IMR-90 (cell line): ENCODE measurements around the gene NFIX. TPM values are rescaled to one million over a fixed set of nuclear protein-coding genes. Genes with fewer than 3 reads are reported as not detected.

Experiments
- ATAC-seq: fragments of 200-7000 bp; cut with Tn5 transposase; 2 replicates; pipeline ENCODE4 v1.9.1; 2020; ENCODE audit warnings: low read depth, mild to moderate bottlenecking, moderate library complexity
- BruUV-seq: library from RNA; stranded (reverse); fragments of 400-500 nt; replicated peaks from 2 replicates; lab custom pipeline; 2021; lab: Mats Ljungman, UMichigan
- CTCF ChIA-PET: fragments of 300-600 bp; formaldehyde crosslinking; extraction: SDS; loops from one replicate; lab custom pipeline; 2021; ENCODE audit warnings: antibody characterized with exemption; lab: Yijun Ruan, JAX
- POLR2A ChIA-PET: fragments of 300-600 bp; sonication (Branson Sonifier 250); formaldehyde crosslinking; loops from one replicate; lab custom pipeline; 2022; ENCODE audit warnings: antibody characterized with exemption; ENCODE audit not compliant: unreplicated experiment; lab: Charles Lee
- DNase-seq: peaks from one replicate; pipeline ENCODE4 v3.0.0; 2013
- H2AFZ ChIP-seq: replicated peaks from 2 replicates; pipeline ENCODE3; 2013; ENCODE audit warnings: low read length, mild to moderate bottlenecking; ENCODE audit not compliant: poor library complexity
- H2AK5ac ChIP-seq: 2 replicates; pipeline ENCODE4 v1.6.1; 2013; ENCODE audit warnings: low read depth, low read length, inconsistent platforms
- H2AK9ac ChIP-seq: replicated peaks from 2 replicates; pipeline ENCODE3; 2013; ENCODE audit warnings: mild to moderate bottlenecking, low read depth, low read length, moderate library complexity; ENCODE audit not compliant: poor library complexity
- H2BK120ac ChIP-seq: 2 replicates; pipeline ENCODE4 v1.6.1; 2013; ENCODE audit warnings: low read depth, low read length, inconsistent platforms
- H2BK15ac ChIP-seq: 3 replicates; pipeline ENCODE4 v1.6.1; 2013; ENCODE audit warnings: low read depth, low read length, inconsistent platforms
- H2BK20ac ChIP-seq: 2 replicates; pipeline ENCODE4 v1.6.1; 2013; ENCODE audit warnings: low read depth, mild to moderate bottlenecking, inconsistent platforms, low read length, moderate library complexity
- H2BK5ac ChIP-seq: 2 replicates; pipeline ENCODE4 v1.6.1; 2013; ENCODE audit warnings: mild to moderate bottlenecking, low read depth, low read length, inconsistent platforms; ENCODE audit not compliant: poor library complexity, severe bottlenecking
- H3K14ac ChIP-seq: replicated peaks from 2 replicates; pipeline ENCODE4 v1.6.1; 2013; ENCODE audit warnings: low read depth, low read length, inconsistent platforms
- H3K18ac ChIP-seq: 2 replicates; pipeline ENCODE4 v1.6.1; 2013; ENCODE audit warnings: low read depth, low read length, control low read depth
- H3K23ac ChIP-seq: 2 replicates; pipeline ENCODE4 v1.6.1; 2013; ENCODE audit warnings: low read depth, low read length, inconsistent platforms
- H3K27ac ChIP-seq: 2 replicates; pipeline ENCODE4 v1.5.1; 2013; ENCODE audit warnings: mild to moderate bottlenecking, control low read depth, low read length; ENCODE audit not compliant: insufficient read depth
- H3K27me3 ChIP-seq: 2 replicates; pipeline ENCODE4 v1.6.1; 2013; ENCODE audit warnings: low read length; ENCODE audit not compliant: control insufficient read depth, insufficient read depth
- H3K36me3 ChIP-seq: 2 replicates; pipeline ENCODE4 v1.6.1; 2013; ENCODE audit warnings: low read length, mixed read lengths; ENCODE audit not compliant: control insufficient read depth, insufficient read depth
- H3K4ac ChIP-seq: 2 replicates; pipeline ENCODE4 v1.6.1; 2013; ENCODE audit warnings: low read depth, low read length, inconsistent platforms
- H3K4me1 ChIP-seq: 2 replicates; pipeline ENCODE4 v1.6.1; 2013; ENCODE audit warnings: low read length, mixed read lengths; ENCODE audit not compliant: control insufficient read depth, insufficient read depth
- H3K4me2 ChIP-seq: 2 replicates; pipeline ENCODE4 v1.6.1; 2013; ENCODE audit warnings: low read depth, mild to moderate bottlenecking, control low read depth, low read length, moderate library complexity
- H3K4me3 ChIP-seq: 2 replicates; pipeline ENCODE4 v1.5.1; 2013; ENCODE audit warnings: low read depth, mild to moderate bottlenecking, control low read depth, low read length, moderate library complexity; ENCODE audit not compliant: insufficient read depth
- H3K56ac ChIP-seq: 2 replicates; pipeline ENCODE4 v1.6.1; 2013; ENCODE audit warnings: low read length, inconsistent platforms; ENCODE audit not compliant: insufficient read depth; ENCODE audit errors: extremely low read depth
- H3K79me1 ChIP-seq, 2 experiments: 2 replicates each; pipeline ENCODE4 v1.6.1; 2013; ENCODE audit warnings: low read length in 2 of 2, inconsistent platforms in 1 of 2, low read depth in 1 of 2
- H3K9ac ChIP-seq: 2 replicates; pipeline ENCODE4 v1.6.1; 2013; ENCODE audit warnings: low read depth, low read length, control low read depth
- H3K9me1 ChIP-seq: 2 replicates; pipeline ENCODE4 v1.6.1; 2013; ENCODE audit warnings: low read length, inconsistent platforms; ENCODE audit not compliant: insufficient read depth
- H3K9me3 ChIP-seq: 2 replicates; pipeline ENCODE4 v1.6.1; 2013; ENCODE audit warnings: low read length; ENCODE audit not compliant: control insufficient read depth, insufficient read depth
- H4K20me1 ChIP-seq: 2 replicates; pipeline ENCODE4 v1.6.1; 2013; ENCODE audit warnings: low read length, inconsistent platforms; ENCODE audit not compliant: insufficient read depth
- H4K5ac ChIP-seq: 2 replicates; pipeline ENCODE4 v1.6.1; 2013; ENCODE audit warnings: mild to moderate bottlenecking, low read depth, low read length, control low read depth
- H4K8ac ChIP-seq, 2 experiments: 2 replicates each; pipeline ENCODE4 v1.6.1; 2013; ENCODE audit warnings: low read depth in 2 of 2, low read length in 2 of 2, control low read depth in 1 of 2, inconsistent platforms in 1 of 2
- H4K91ac ChIP-seq: 2 replicates; pipeline ENCODE4 v1.6.1; 2013; ENCODE audit warnings: low read depth, low read length, inconsistent platforms; ENCODE audit not compliant: insufficient read depth
- SMC3 ChIP-seq: fragments of 150-350 bp; IDR thresholded peaks from 2 replicates; pipeline ENCODE4 v1.6.1; 2016; ENCODE audit warnings: low read depth, mild to moderate bottlenecking, antibody characterized with exemption, low read length, moderate library complexity
- WGBS, 2 experiments: methylation state at CpG; one replicate each; pipeline versions ENCODE4 v1.1.5 to v1.1.7; 2013; ENCODE audit warnings: missing lambda C conversion rate in 2 of 2; ENCODE audit not compliant: insufficient read length in 1 of 2; ENCODE audit errors: extremely low coverage in 2 of 2; 5-methylcytosine and 5-hydroxymethylcytosine counted together
- dilution Hi-C: fragments of 300-500 bp; cut with HindIII; formaldehyde crosslinking; loops from one replicate; pipeline ENCODE4 v1.14.3; 2018; ENCODE audit warnings: low sequenced_read_pairs; ENCODE audit not compliant: unreplicated experiment
- in situ Hi-C: fragments of 300-500 bp; cut with MboI; formaldehyde crosslinking; loops from 3 replicates; pipeline ENCODE4 v1.14.3; 2019; ENCODE audit warnings: low sequenced_read_pairs, inconsistent platforms, mixed read lengths
- intact Hi-C: fragments of 100-400 bp; cut with micrococcal nuclease; formaldehyde crosslinking; loops from 2 replicates; pipeline ENCODE4 v1.10.0; 2022
- polyA plus RNA-seq, 3 experiments: library from polyadenylated mRNA; depleted of rRNA; stranded (reverse); fragments of >200 nt; gene quantifications; 2 replicates each; pipeline ENCODE4 v1.2.3, GENCODE V29; 2012; ENCODE audit warnings: low replicate concordance in 1 of 3
- total RNA-seq: library from RNA; depleted of rRNA; stranded (reverse); fragments of >200 nt; gene quantifications from 2 replicates; pipeline ENCODE4 v1.2.3, GENCODE V29; 2012

NFIX gene
- total and polyA plus RNA-seq, 2 of the 4 experiments (the other 2 are of a cell fraction): 10.2 to 47.7 TPM

- Histone ChIP-seq H2BK20ac (no peak overlapping the region), H4K91ac (no peak overlapping the region), H3K79me1 (peaks cover 0 to 10% of the 10 kb centered on the region in 2 experiments; a peak in 1 of 4 replicates), H3K18ac (no peak overlapping the region), H4K8ac (no peak overlapping the region), H3K23ac (no peak overlapping the region; the same call in 1 of the 2 replicates), H3K9me3 (no peaks in the 10 kb centered on the region), H3K4me2 (no peak overlapping the region), H3K9me1 (peaks cover 8% of the 10 kb centered on the region; the same call in 1 of the 2 replicates), H3K27me3 (no peaks in the 10 kb centered on the region), H3K36me3 (no peaks in the 10 kb centered on the region), H4K5ac (no peak overlapping the region), H2AK9ac (peak overlapping the region; percentile 70), H3K27ac (no peak overlapping the region), H2BK120ac (no peak overlapping the region), H2AK5ac (peak overlapping the region; percentile 86), H3K4me1 (peaks cover 3% of the 10 kb centered on the region; the same call in 1 of the 2 replicates), H3K14ac (no peak overlapping the region), H2AFZ (peak overlapping the region; percentile 63), H3K4ac (no peak overlapping the region), H2BK15ac (no peak overlapping the region; the same call in 2 of the 3 replicates), H2BK5ac (no peak overlapping the region), H3K56ac (no peak overlapping the region), H3K4me3 (no peak overlapping the region), H3K9ac (no peak overlapping the region), H4K20me1 (no peaks in the 10 kb centered on the region)
- TF ChIP-seq SMC3: no peak
- DNase-seq (no peak), ATAC-seq (no peak)
- intact Hi-C loops (no loop called here), dilution Hi-C loops (no loop called here), in situ Hi-C loops (loop anchor here (25.0 kb wide), 1 partner anchor 746 kb away; a partner anchor contains a TSS)
- no TSS peak for BruUV-seq
- 92% methylated on average over 4 of the region's 5 CpGs; no CpG with 5 or more reads in 1 of the 2 experiments for WGBS, 2 experiments
- POLR2A ChIA-PET: no interaction called here
- CTCF ChIA-PET: no interaction called here
These were observed 4.0 kb upstream of the NFIX start for GRCh38 chr19:12991296-12991695.
